A673 (cell line): ENCODE results near the gene STARD3NL. TPM values are rescaled to one million over a fixed set of nuclear protein-coding genes. Genes with fewer than 3 reads are reported as not detected.

Experiments used
- BruUV-seq: library from RNA; stranded (reverse); fragments of 400-500 nt; replicated peaks from 2 replicates; lab custom pipeline; 2021; lab: Mats Ljungman, UMichigan
- CTCF ChIA-PET: fragments of 300-600 bp; sonication (Branson Sonifier 250); formaldehyde crosslinking; loops from one replicate; lab custom pipeline; 2022; ENCODE audit warnings: antibody characterized with exemption; lab: Charles Lee
- POLR2A ChIA-PET: fragments of 300-600 bp; sonication (Branson Sonifier 250); formaldehyde crosslinking; loops from one replicate; lab custom pipeline; 2022; ENCODE audit warnings: antibody characterized with exemption; ENCODE audit not compliant: low non-redundant PET; lab: Charles Lee
- DNase-seq: peaks from one replicate; pipeline ENCODE4 v3.0.0-alpha.2; 2015; ENCODE audit warnings: low spot score
- H3K27ac ChIP-seq: fragments of 200-600 bp; sonication (generic); 2 replicates; pipeline ENCODE4 v1.5.1; 2016; ENCODE audit warnings: mixed run types, low read depth, mild to moderate bottlenecking, mixed read lengths, antibody characterized with exemption, low read length; ENCODE audit not compliant: poor library complexity, severe bottlenecking
- H3K27me3 ChIP-seq: fragments of 200-600 bp; sonication (generic); replicated peaks from 2 replicates; pipeline ENCODE4 v1.6.1; 2017; ENCODE audit warnings: mixed run types, low read depth, mild to moderate bottlenecking, mixed read lengths, antibody characterized with exemption, low read length; ENCODE audit not compliant: insufficient read depth, poor library complexity
- H3K36me3 ChIP-seq: fragments of 200-600 bp; sonication (generic); 2 replicates; pipeline ENCODE4 v1.6.1; 2016; ENCODE audit warnings: mixed run types, mild to moderate bottlenecking, mixed read lengths, antibody characterized with exemption, low read length; ENCODE audit not compliant: insufficient read depth, poor library complexity, severe bottlenecking
- H3K4me1 ChIP-seq: fragments of 200-600 bp; sonication (generic); 2 replicates; pipeline ENCODE4 v1.6.1; 2017; ENCODE audit warnings: mixed run types, mild to moderate bottlenecking, mixed read lengths, antibody characterized with exemption, low read length; ENCODE audit not compliant: insufficient read depth, poor library complexity, severe bottlenecking
- H3K4me3 ChIP-seq: fragments of 200-600 bp; sonication (generic); 2 replicates; pipeline ENCODE4 v1.5.1; 2016; ENCODE audit warnings: low read depth, mixed run types, mild to moderate bottlenecking, mixed read lengths, low read length; ENCODE audit not compliant: poor library complexity, severe bottlenecking
- H3K9me3 ChIP-seq: fragments of 200-600 bp; sonication (generic); 2 replicates; pipeline ENCODE4 v1.6.1; 2016; ENCODE audit warnings: mixed run types, low read depth, mild to moderate bottlenecking, mixed read lengths, antibody characterized with exemption, low read length; ENCODE audit not compliant: poor library complexity, severe bottlenecking
- CTCF ChIP-seq: fragments of 300-800, 200-600 bp; sonication (generic); conservative IDR thresholded peaks from 2 replicates; pipeline ENCODE4 v1.5.1; 2017; ENCODE audit warnings: low read depth, mild to moderate bottlenecking, antibody characterized with exemption, low read length, moderate library complexity, mixed read lengths
- EZH2 ChIP-seq: fragments of 200-600 bp; sonication (generic); IDR thresholded peaks from 2 replicates; pipeline ENCODE4 v1.6.1; 2017; ENCODE audit warnings: borderline replicate concordance, low read depth, mild to moderate bottlenecking, mixed read lengths, antibody characterized with exemption, low read length; ENCODE audit not compliant: poor library complexity, severe bottlenecking
- intact Hi-C: fragments of 100-400 bp; cut with micrococcal nuclease; formaldehyde crosslinking; loops from one replicate; pipeline ENCODE4 v1.10.0; 2022; ENCODE audit not compliant: unreplicated experiment
- total RNA-seq: library from RNA; stranded (reverse); gene quantifications from 2 replicates; pipeline ENCODE4 v1.2.3, GENCODE V29; 2021

Gene STARD3NL
- total RNA-seq, 1 experiment from 2014 or later: 34.8 TPM

- no peak for DNase-seq
- Histone ChIP-seq H3K9me3 (no peaks in the 10 kb centered on the region), H3K4me3 (no peak overlapping the region), H3K27me3 (no peaks in the 10 kb centered on the region), H3K36me3 (no peaks in the 10 kb centered on the region), H3K27ac (no peak overlapping the region), H3K4me1 (peaks cover 10% of the 10 kb centered on the region)
- no TSS peak for BruUV-seq
- TF ChIP-seq EZH2 (no peak), CTCF (no peak)
- intact Hi-C loops: no loop called here
- ChIA-PET CTCF (no interaction called here), POLR2A (no interaction called here)
These were observed 28.0 kb downstream of the STARD3NL start for GRCh38 chr7:38206071-38206470.

GRCh38 chr7:38207843-38208242 lies 29.8 kb downstream of the STARD3NL start:
- no peak overlapping the region for H3K27ac ChIP-seq
- intact Hi-C loops: no loop called here
- no peak for DNase-seq
- ChIA-PET CTCF (no interaction called here), POLR2A (no interaction called here)
- no peak for TF ChIP-seq CTCF
- TF ChIP-seq EZH2: no peak
- BruUV-seq: no TSS peak
- no peaks in the 10 kb centered on the region for H3K36me3 ChIP-seq
- H3K4me3 ChIP-seq: no peak overlapping the region
- H3K27me3 ChIP-seq: no peaks in the 10 kb centered on the region
- no peaks in the 10 kb centered on the region for H3K9me3 ChIP-seq
- H3K4me1 ChIP-seq: peaks cover 6% of the 10 kb centered on the region

DNA sequence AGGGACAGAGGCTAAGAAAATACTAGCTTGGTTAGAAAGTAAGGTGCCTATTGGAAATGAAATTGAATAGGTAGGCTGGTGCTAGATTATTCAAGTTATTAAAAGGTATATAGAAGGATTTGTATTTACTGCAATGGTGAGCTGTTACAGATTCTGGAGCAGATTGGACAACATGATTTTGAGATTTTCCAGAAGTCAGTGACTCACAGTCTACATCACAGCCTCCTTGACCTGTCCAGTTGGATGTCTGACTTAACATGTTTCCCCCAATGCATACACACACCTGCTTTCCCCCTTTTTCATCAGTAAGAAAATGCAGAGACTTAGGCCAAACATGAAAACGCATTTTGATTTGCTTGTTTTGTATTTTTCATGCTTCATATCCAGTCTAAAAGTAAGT lies 33.4 kb downstream of the STARD3NL start:
- no peaks in the 10 kb centered on the region for H3K27me3 ChIP-seq
- TF ChIP-seq EZH2 (no peak), CTCF (no peak)
- no peak overlapping the region for H3K27ac ChIP-seq
- BruUV-seq: no TSS peak
- intact Hi-C loops: no loop called here
- peaks cover 21% of the 10 kb centered on the region for H3K4me1 ChIP-seq
- no peak overlapping the region for H3K4me3 ChIP-seq
- H3K9me3 ChIP-seq: no peaks in the 10 kb centered on the region
- H3K36me3 ChIP-seq: no peaks in the 10 kb centered on the region
- POLR2A ChIA-PET: no interaction called here
- DNase-seq: no peak
- CTCF ChIA-PET: no interaction called here
